Bronchial epithelial cell (primary cell): ENCODE measurements around the gene CACNA1E. TPM values are rescaled to one million over a fixed set of nuclear protein-coding genes. Genes with fewer than 3 reads are reported as not detected.

ENCODE experiments used
- DNase-seq: peaks from one replicate; pipeline ENCODE4 v3.0.0-alpha.2; 2010; ENCODE audit warnings: low read depth
- FAIRE-seq: peaks from 2 replicates; lab custom pipeline; 2011; peaks lifted over from hg19 to GRCh38; lab: Jason Lieb, UNC
- H3K27me3 ChIP-seq: 2 replicates; pipeline ENCODE4 v1.5.1; 2011; ENCODE audit warnings: low read length; ENCODE audit not compliant: control insufficient read depth, insufficient read depth
- H3K36me3 ChIP-seq: 2 replicates; pipeline ENCODE4 v1.5.1; 2011; ENCODE audit warnings: low read length; ENCODE audit not compliant: control insufficient read depth, insufficient read depth
- H3K4me3 ChIP-seq: 2 replicates; pipeline ENCODE4 v1.5.1; 2011; ENCODE audit warnings: mild to moderate bottlenecking, low read depth, low read length, control low read depth
- total RNA-seq: library from RNA; depleted of rRNA; stranded (reverse); fragments of >200 nt; gene quantifications from 2 replicates; pipeline ENCODE4 v1.2.1, GENCODE V29; 2014
- TF ChIP-seq, protein P1 (sequence below): IDR thresholded peaks from 2 replicates; pipeline ENCODE4 v1.5.1; 2011; ENCODE audit warnings: mild to moderate bottlenecking, moderate library complexity, low read length, control low read depth, inconsistent platforms; ENCODE audit not compliant: insufficient read depth, severe bottlenecking

Gene CACNA1E
- total RNA-seq, 1 donor from 2014 or later: not detected

DNA sequence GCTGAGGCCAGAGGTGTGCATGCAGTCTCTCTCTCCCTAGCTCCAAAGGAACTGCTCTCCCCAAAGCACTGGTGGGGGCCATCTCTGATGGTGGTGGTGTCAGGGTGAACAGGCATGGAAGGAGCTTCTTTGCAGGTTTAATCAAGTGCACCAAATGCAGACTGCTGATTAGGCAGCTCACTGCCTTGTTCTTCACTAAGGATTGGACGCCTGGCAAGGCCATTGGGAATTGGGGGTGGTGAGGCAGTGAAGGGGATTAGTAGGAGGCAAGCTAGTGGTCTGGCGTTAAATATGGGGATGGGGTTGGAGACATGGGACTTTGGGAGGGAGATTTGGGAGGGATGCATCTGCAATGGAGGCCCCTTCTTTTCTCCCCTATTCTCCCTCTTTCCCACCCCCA lies 1.5 kb downstream of the CACNA1E start:
- DNase-seq (no peak), FAIRE-seq (no peak)
- no peaks in the 10 kb centered on the region for H3K36me3 ChIP-seq
- TF ChIP-seq, protein P1, sequence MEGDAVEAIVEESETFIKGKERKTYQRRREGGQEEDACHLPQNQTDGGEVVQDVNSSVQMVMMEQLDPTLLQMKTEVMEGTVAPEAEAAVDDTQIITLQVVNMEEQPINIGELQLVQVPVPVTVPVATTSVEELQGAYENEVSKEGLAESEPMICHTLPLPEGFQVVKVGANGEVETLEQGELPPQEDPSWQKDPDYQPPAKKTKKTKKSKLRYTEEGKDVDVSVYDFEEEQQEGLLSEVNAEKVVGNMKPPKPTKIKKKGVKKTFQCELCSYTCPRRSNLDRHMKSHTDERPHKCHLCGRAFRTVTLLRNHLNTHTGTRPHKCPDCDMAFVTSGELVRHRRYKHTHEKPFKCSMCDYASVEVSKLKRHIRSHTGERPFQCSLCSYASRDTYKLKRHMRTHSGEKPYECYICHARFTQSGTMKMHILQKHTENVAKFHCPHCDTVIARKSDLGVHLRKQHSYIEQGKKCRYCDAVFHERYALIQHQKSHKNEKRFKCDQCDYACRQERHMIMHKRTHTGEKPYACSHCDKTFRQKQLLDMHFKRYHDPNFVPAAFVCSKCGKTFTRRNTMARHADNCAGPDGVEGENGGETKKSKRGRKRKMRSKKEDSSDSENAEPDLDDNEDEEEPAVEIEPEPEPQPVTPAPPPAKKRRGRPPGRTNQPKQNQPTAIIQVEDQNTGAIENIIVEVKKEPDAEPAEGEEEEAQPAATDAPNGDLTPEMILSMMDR: no peak
- no peak overlapping the region for H3K4me3 ChIP-seq
- peaks cover 41% of the 10 kb centered on the region for H3K27me3 ChIP-seq

DNA sequence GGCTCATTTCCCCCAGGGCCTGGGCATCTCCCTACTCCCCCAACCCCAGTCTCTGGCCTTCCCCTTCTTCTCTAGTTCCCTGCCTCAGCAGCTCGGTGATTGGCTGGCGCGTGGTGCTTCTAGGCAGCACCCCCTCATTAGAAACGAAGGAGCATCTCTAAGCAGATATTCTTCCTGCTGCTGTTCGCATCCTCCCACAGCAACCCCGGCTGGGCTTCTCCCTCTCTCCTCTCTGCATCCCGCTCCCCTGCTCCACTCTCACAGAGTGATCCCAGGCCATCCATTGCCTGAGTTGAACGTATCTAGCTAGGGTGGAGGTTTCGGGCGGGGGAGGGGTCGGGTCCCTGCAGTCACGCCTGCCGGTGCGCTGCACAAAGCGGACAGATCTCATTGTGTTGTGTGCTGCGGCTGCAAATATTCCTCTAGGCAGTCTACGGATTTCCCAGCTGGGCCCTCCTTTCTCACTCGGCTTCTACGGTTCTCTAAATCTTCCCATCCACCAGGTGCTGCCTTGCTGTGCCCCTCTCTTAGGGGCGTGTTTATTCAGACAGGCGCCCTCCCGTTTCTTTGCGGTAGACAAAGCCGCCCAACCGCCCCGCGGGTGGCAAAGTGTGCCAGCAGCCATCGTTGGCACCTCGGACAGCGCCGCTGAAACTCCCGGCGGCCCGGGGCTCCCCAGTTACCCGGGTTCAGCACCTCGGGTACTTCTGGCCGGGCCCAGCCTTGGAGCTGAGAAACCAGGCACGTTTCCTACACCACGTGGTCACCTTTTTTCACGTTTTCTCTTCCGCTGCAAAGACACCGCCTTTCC lies 2.2 kb downstream of the CACNA1E start:
- TF ChIP-seq, protein P1: peak; percentile 3
- Histone ChIP-seq H3K36me3 (no peaks in the 10 kb centered on the region), H3K4me3 (no peak overlapping the region), H3K27me3 (peaks cover 40% of the 10 kb centered on the region)
- DNase-seq (peak; percentile 2), FAIRE-seq (no peak)

DNA sequence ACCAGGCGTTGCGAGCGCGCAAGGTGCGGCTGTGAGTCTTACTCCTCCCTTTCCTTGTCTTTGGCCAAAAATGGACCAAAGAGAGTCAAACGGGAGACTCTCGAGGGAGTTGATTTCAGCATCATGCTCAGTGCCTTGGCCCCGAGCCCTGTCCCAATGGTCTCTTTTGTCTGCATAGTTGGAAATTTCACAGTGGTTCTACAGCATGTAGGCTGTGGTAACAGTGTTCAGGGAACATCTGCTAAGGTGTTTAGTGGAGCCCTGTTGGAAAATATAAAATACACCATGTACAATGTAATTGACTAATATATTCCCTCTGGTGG lies 2.7 kb downstream of the CACNA1E start:
- Histone ChIP-seq H3K4me3 (no peak overlapping the region), H3K27me3 (peaks cover 40% of the 10 kb centered on the region), H3K36me3 (no peaks in the 10 kb centered on the region)
- no peak for FAIRE-seq
- DNase-seq: no peak
- TF ChIP-seq, protein P1: no peak

DNA sequence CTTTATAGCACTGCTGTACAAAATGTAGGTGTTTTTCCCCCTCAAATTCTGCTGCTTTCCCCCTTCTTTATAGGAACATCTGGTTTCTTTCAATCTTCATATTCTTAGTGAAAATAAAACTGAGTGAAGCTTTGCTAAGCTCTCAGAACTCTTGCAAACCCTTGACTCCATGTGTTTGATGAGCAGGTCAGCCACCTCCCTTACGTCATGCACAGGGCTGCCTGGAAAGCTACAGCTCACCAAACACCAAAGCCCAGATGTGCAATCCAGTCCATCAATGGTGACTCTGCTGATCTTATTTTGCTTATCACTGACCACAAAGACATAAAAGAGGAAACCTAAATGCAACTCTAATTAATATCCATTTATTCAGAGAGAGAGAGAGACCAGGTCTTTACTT lies 5.5 kb downstream of the CACNA1E start:
- Histone ChIP-seq H3K27me3 (peaks cover 19% of the 10 kb centered on the region), H3K4me3 (no peak overlapping the region), H3K36me3 (no peaks in the 10 kb centered on the region)
- FAIRE-seq: no peak
- no peak for DNase-seq
- TF ChIP-seq, protein P1: no peak

DNA sequence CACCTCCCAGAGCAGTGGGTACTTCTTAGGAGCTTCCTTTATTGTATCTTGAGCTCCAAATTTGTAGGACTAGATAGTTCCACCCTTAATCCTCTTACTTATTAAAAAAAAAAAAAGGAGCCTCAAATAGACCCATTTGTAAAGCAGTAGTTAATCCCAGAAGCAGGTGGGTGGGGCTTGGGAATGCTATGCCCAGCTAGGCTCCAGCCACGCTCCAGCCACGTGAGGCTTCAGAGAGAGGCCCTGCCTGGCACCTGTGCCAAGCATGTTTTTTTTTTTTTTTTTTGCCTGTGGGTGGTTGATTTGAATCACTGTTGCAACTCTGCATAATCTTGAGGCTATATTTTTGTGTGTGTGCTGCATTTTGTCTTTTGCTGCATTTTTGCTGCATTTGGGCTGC lies 7.0 kb downstream of the CACNA1E start:
- no peak for DNase-seq
- peaks cover 7% of the 10 kb centered on the region for H3K27me3 ChIP-seq
- TF ChIP-seq, protein P1: no peak
- no peak for FAIRE-seq
- no peaks in the 10 kb centered on the region for H3K36me3 ChIP-seq
- H3K4me3 ChIP-seq: no peak overlapping the region
